ENCODE measurements around the gene CLASP1. TPM values are rescaled to one million over a fixed set of nuclear protein-coding genes. Genes with fewer than 3 reads are reported as not detected.

Gene CLASP1
- total RNA-seq, 1 donor from 2014 or later: 90.4 TPM

- no peaks in the 10 kb centered on the region for H3K9me3 ChIP-seq
- intact Hi-C loops (cut with DNase I): no loop called here
- no peaks in the 10 kb centered on the region for H3K36me3 ChIP-seq
- no peak for DNase-seq (ENCODE audit: extremely low spot score in 2 of 2)
- H3K4me1 ChIP-seq: peaks cover 33% of the 10 kb centered on the region
- H3K27ac ChIP-seq: no peak overlapping the region
- no peaks in the 10 kb centered on the region for H3K27me3 ChIP-seq
- no peak for TF ChIP-seq POLR2A (IDR thresholded peaks at IDR 0.05)
- no peak for TF ChIP-seq CTCF (IDR thresholded peaks at IDR 0.05)
- no peak for TF ChIP-seq POLR2AphosphoS5 (IDR thresholded peaks at IDR 0.05; ENCODE audit: insufficient read depth in 1 of 2, low read depth in 1 of 2)
- H3K4me3 ChIP-seq: no peak overlapping the region
These were observed 160.0 kb downstream of the CLASP1 start for GRCh38 chr2:121489284-121489683.

GRCh38 chr2:121486191-121486790 is 163.0 kb downstream of the CLASP1 start:
- Histone ChIP-seq H3K4me1 (peaks cover 33% of the 10 kb centered on the region), H3K27ac (no peak overlapping the region), H3K36me3 (no peaks in the 10 kb centered on the region), H3K27me3 (no peaks in the 10 kb centered on the region), H3K4me3 (no peak overlapping the region), H3K9me3 (no peaks in the 10 kb centered on the region)
- TF ChIP-seq CTCF (IDR thresholded peaks at IDR 0.05) (no peak), POLR2AphosphoS5 (IDR thresholded peaks at IDR 0.05; ENCODE audit: insufficient read depth in 1 of 2, low read depth in 1 of 2) (no peak), POLR2A (IDR thresholded peaks at IDR 0.05) (no peak)
- no peak for DNase-seq (ENCODE audit: extremely low spot score in 2 of 2)
- intact Hi-C loops (cut with DNase I): no loop called here

GRCh38 chr2:121485039-121485438 is 164.2 kb downstream of the CLASP1 start:
- Histone ChIP-seq H3K4me1 (peaks cover 33% of the 10 kb centered on the region), H3K4me3 (no peak overlapping the region), H3K36me3 (no peaks in the 10 kb centered on the region), H3K27me3 (no peaks in the 10 kb centered on the region), H3K9me3 (no peaks in the 10 kb centered on the region), H3K27ac (no peak overlapping the region)
- intact Hi-C loops (cut with DNase I): no loop called here
- TF ChIP-seq POLR2AphosphoS5 (IDR thresholded peaks at IDR 0.05; ENCODE audit: insufficient read depth in 1 of 2, low read depth in 1 of 2): no peak
- no peak for TF ChIP-seq CTCF (IDR thresholded peaks at IDR 0.05)
- TF ChIP-seq POLR2A (IDR thresholded peaks at IDR 0.05): no peak
- no peak for DNase-seq (ENCODE audit: extremely low spot score in 2 of 2)

DNA sequence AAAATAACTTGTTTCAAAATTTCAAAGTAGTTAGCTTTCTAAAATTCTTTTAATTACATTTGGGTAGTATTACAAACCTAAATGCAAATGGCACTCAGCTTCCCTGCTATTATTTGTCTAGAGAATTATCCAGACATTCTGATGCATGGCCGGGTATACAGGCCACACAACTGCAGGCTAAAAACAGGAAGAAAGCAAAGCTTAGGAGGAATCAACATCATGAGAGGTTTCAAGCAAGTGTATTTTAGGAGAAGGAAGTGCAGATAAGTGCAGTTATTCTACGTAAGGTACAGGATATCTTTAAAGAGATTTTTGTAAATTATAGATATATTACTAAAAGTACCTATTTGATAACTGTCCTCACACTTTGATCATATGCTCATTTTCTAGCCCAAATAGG is 165.4 kb downstream of the CLASP1 start:
- Histone ChIP-seq H3K4me3 (no peak overlapping the region), H3K36me3 (no peaks in the 10 kb centered on the region), H3K27ac (no peak overlapping the region), H3K9me3 (no peaks in the 10 kb centered on the region), H3K4me1 (peaks cover 28% of the 10 kb centered on the region), H3K27me3 (no peaks in the 10 kb centered on the region)
- TF ChIP-seq POLR2A (IDR thresholded peaks at IDR 0.05) (no peak), POLR2AphosphoS5 (IDR thresholded peaks at IDR 0.05; ENCODE audit: insufficient read depth in 1 of 2, low read depth in 1 of 2) (no peak)
- no peak for DNase-seq (ENCODE audit: extremely low spot score in 2 of 2)
- intact Hi-C loops (cut with DNase I): no loop called here

DNA sequence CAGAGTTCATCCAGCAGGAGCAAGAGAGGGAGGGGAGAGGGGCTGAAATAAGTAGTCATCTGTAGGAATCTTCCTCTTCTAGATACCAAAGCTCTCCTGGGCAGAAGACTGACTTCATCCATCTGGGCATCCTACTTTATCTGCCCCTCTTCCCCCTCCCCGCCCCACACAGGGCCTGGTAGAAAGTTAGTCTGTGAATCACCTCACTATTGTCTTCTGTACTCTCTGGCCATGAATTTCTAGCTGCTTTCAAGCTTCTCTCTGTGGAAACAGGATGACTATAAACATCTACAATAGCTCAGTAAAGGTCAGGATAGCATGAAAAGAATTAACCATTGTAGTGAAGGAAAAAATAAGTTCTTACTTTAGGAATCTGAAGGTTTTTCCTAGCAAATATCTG is 166.2 kb downstream of the CLASP1 start:
- intact Hi-C loops (cut with DNase I): no loop called here
- no peak for DNase-seq (ENCODE audit: extremely low spot score in 2 of 2)

More for the DNA sequence above, 166.2 kb downstream of the CLASP1 start:
- Histone ChIP-seq H3K36me3 (no peaks in the 10 kb centered on the region), H3K27me3 (no peaks in the 10 kb centered on the region), H3K4me1 (peaks cover 21% of the 10 kb centered on the region), H3K27ac (no peak overlapping the region), H3K9me3 (no peaks in the 10 kb centered on the region), H3K4me3 (no peak overlapping the region)
- TF ChIP-seq CTCF (IDR thresholded peaks at IDR 0.05) (no peak), POLR2A (IDR thresholded peaks at IDR 0.05) (no peak), POLR2AphosphoS5 (IDR thresholded peaks at IDR 0.05; ENCODE audit: insufficient read depth in 1 of 2, low read depth in 1 of 2) (no peak)

Data from vagina (tissue), 2 donors.